ENCODE results near the gene PDZRN3. TPM values are rescaled to one million over a fixed set of nuclear protein-coding genes. Genes with fewer than 3 reads are reported as not detected.

The PDZRN3 gene
- polyA plus RNA-seq, 1 of the 3 experiments (the other 2 are of a cell fraction) = 10.3 TPM

- H3K4me3 ChIP-seq (ENCODE audit: low read depth in 2 of 2, low read length in 1 of 2) = no peak overlapping the region
- DNase-seq = no peak
- ChIA-PET POLR2A (no interaction called here), CTCF (no interaction called here)
- no peaks in the 10 kb centered on the region; a peak in 2 of 4 replicates for H3K4me1 ChIP-seq (ENCODE audit: control insufficient read depth in 1 of 2, insufficient read depth in 2 of 2, low read depth in 1 of 2, low read length in 1 of 2)
- peaks cover 5% of the 10 kb centered on the region for H3F3A ChIP-seq (replicated peaks; ENCODE audit: insufficient read depth)
- no peaks in the 10 kb centered on the region for H3K36me3 ChIP-seq (replicated peaks in 1 of 2; ENCODE audit: control insufficient read depth in 1 of 2, insufficient read depth in 2 of 2, low read length in 1 of 2)
- WGBS (ENCODE audit: low lambda C conversion rate) = 67% methylated on average over 3 of the region's 3 CpGs
- no peaks in the 10 kb centered on the region for H3K9me3 ChIP-seq
- no peak overlapping the region for H3K9ac ChIP-seq
- H3K4me2 ChIP-seq = no peak overlapping the region
- no peak overlapping the region for H2AFZ ChIP-seq (ENCODE audit: low read depth)
- no peaks in the 10 kb centered on the region for H3K9me2 ChIP-seq
- no peaks in the 10 kb centered on the region for H3K27me3 ChIP-seq (ENCODE audit: insufficient read depth)
- no peaks in the 10 kb centered on the region for H4K20me1 ChIP-seq (ENCODE audit: insufficient read depth)
- H3K79me2 ChIP-seq (ENCODE audit: insufficient read depth) = no peaks in the 10 kb centered on the region
- no peak for TF ChIP-seq GABPA (IDR thresholded peaks at IDR 0.05; ENCODE audit: low read depth)
- H3K27ac ChIP-seq (ENCODE audit: low read depth in 2 of 2, low read length in 1 of 2) = no peak overlapping the region
Measured at GRCh38 chr3:73652896-73653295, 28.2 kb upstream of the PDZRN3 start.

- Histone ChIP-seq H3K27ac (ENCODE audit: low read depth in 2 of 2, low read length in 1 of 2) (peak overlapping the region in 1 of 2 experiments; percentile 55; a peak in 2 of 4 replicates), H2AFZ (ENCODE audit: low read depth) (0 out of 2 replicates have a peak overlapping the region, but pooled peaks have one; percentile 53), H3K4me1 (ENCODE audit: control insufficient read depth in 1 of 2, insufficient read depth in 2 of 2, low read depth in 1 of 2, low read length in 1 of 2) (peaks cover 2 to 11% of the 10 kb centered on the region in 2 experiments; a peak in 3 of 4 replicates), H3K4me2 (0 out of 2 replicates have a peak overlapping the region, but pooled peaks have one; percentile 14), H3K9me3 (no peaks in the 10 kb centered on the region), H3K4me3 (ENCODE audit: low read depth in 2 of 2, low read length in 1 of 2) (no peak overlapping the region), H3K79me2 (ENCODE audit: insufficient read depth) (no peaks in the 10 kb centered on the region), H3F3A (replicated peaks; ENCODE audit: insufficient read depth) (peaks cover 16% of the 10 kb centered on the region), H3K9ac (no peak overlapping the region), H3K36me3 (replicated peaks in 1 of 2; ENCODE audit: control insufficient read depth in 1 of 2, insufficient read depth in 2 of 2, low read length in 1 of 2) (no peaks in the 10 kb centered on the region), H3K9me2 (no peaks in the 10 kb centered on the region), H3K27me3 (ENCODE audit: insufficient read depth) (no peaks in the 10 kb centered on the region), H4K20me1 (ENCODE audit: insufficient read depth) (no peaks in the 10 kb centered on the region)
- no peak for DNase-seq
- TF ChIP-seq TEAD4 (IDR thresholded peaks at IDR 0.05; ENCODE audit: borderline replicate concordance, insufficient read depth) = no peak
- no peak for TF ChIP-seq ZBTB33 (IDR thresholded peaks at IDR 0.05; ENCODE audit: borderline replicate concordance, low read depth)
- no peak for TF ChIP-seq MAX (IDR thresholded peaks at IDR 0.05; ENCODE audit: low read depth)
- peak; percentile 26; the same call in 1 of the 2 replicates for TF ChIP-seq TCF12 (IDR thresholded peaks at IDR 0.05)
- ChIA-PET CTCF (interaction anchor here (1.3 to 2.8 kb wide), 2 partner anchors 12 to 129 kb away, joined by 3 to 10 read pairs; partner anchors contain the start of gene PDZRN3), POLR2A (no interaction called here)
Measured at GRCh38 chr3:73637042-73637441, 12.3 kb upstream of the PDZRN3 start.

GRCh38 chr3:73635254-73635653 lies 10.5 kb upstream of the PDZRN3 start:
- ChIA-PET POLR2A (no interaction called here), CTCF (interaction anchor here (2.8 kb wide), 1 partner anchor 10 kb away, joined by 10 read pairs; the partner anchor contains the start of gene PDZRN3)
- peaks cover 2 to 11% of the 10 kb centered on the region in 2 experiments; a peak in 3 of 4 replicates for H3K4me1 ChIP-seq (ENCODE audit: control insufficient read depth in 1 of 2, insufficient read depth in 2 of 2, low read depth in 1 of 2, low read length in 1 of 2)
- no peak overlapping the region for H2AFZ ChIP-seq (ENCODE audit: low read depth)
- no peaks in the 10 kb centered on the region for H3K36me3 ChIP-seq (replicated peaks in 1 of 2; ENCODE audit: control insufficient read depth in 1 of 2, insufficient read depth in 2 of 2, low read length in 1 of 2)
- H3K27me3 ChIP-seq (ENCODE audit: insufficient read depth) = no peaks in the 10 kb centered on the region
- DNase-seq = no peak
- H3K9ac ChIP-seq = no peak overlapping the region
- H3K9me2 ChIP-seq = no peaks in the 10 kb centered on the region
- no peaks in the 10 kb centered on the region for H3K79me2 ChIP-seq (ENCODE audit: insufficient read depth)
- WGBS (ENCODE audit: low lambda C conversion rate) = 0% methylated on average over 1 of the region's 1 CpG
- no peak overlapping the region for H3K4me2 ChIP-seq
- H3F3A ChIP-seq (replicated peaks; ENCODE audit: insufficient read depth) = peaks cover 16% of the 10 kb centered on the region
- H3K9me3 ChIP-seq = no peaks in the 10 kb centered on the region
- H4K20me1 ChIP-seq (ENCODE audit: insufficient read depth) = no peaks in the 10 kb centered on the region
- H3K4me3 ChIP-seq (ENCODE audit: low read depth in 2 of 2, low read length in 1 of 2) = no peak overlapping the region
- no peak overlapping the region for H3K27ac ChIP-seq (ENCODE audit: low read depth in 2 of 2, low read length in 1 of 2)
- TF ChIP-seq NFIC (IDR thresholded peaks at IDR 0.05; ENCODE audit: borderline replicate concordance) (no peak), EZH2phosphoT487 (IDR thresholded peaks at IDR 0.05; ENCODE audit: borderline replicate concordance, low read depth) (no peak), FOXM1 (IDR thresholded peaks at IDR 0.05; ENCODE audit: low read depth) (no peak), CHD2 (IDR thresholded peaks at IDR 0.05; ENCODE audit: low read length, partially characterized antibody) (no peak), CTCF (IDR thresholded peaks at IDR 0.05) (no peak), SIN3A (IDR thresholded peaks at IDR 0.05; ENCODE audit: borderline replicate concordance, low read depth, low read length) (no peak), FOSL2 (IDR thresholded peaks at IDR 0.05; ENCODE audit: borderline replicate concordance, low read depth) (no peak), REST (IDR thresholded peaks at IDR 0.05; ENCODE audit: low read depth, low read length) (no peak), EP300 (IDR thresholded peaks at IDR 0.05; ENCODE audit: borderline replicate concordance in 1 of 2, low read depth in 1 of 2, low read length in 1 of 2) (no peak)

Measured in SK-N-SH (cell line).